DOHH2 (cell line): ENCODE data around the gene FKBP1A.
A peak's percentile ranks its signal among the peaks of the same experiment; 100 is the strongest.

Source experiments
- H3F3A ChIP-seq: fragments of 200-600 bp; sonication (generic), shearing (Covaris generic); 2 replicates; pipeline ENCODE4 v1.6.0; 2016; ENCODE audit warnings: antibody characterized with exemption, mild to moderate bottlenecking; ENCODE audit not compliant: control insufficient read depth, insufficient read depth
- H3K27ac ChIP-seq: fragments of 200-600 bp; sonication (generic); 2 replicates; pipeline ENCODE4 v1.5.1; 2014; ENCODE audit warnings: low read depth, mild to moderate bottlenecking, low read length, moderate library complexity
- H3K27me3 ChIP-seq: fragments of 200-600 bp; sonication (generic); 2 replicates; pipeline ENCODE4 v1.6.1; 2014; ENCODE audit warnings: mild to moderate bottlenecking, low read length, mixed read lengths; ENCODE audit not compliant: control insufficient read depth
- H3K36me3 ChIP-seq: fragments of 200-600 bp; sonication (generic); 2 replicates; pipeline ENCODE4 v1.6.1; 2014; ENCODE audit warnings: mild to moderate bottlenecking, low read length, moderate library complexity, mixed read lengths; ENCODE audit not compliant: control insufficient read depth
- H3K4me1 ChIP-seq: fragments of 200-600 bp; sonication (generic); 2 replicates; pipeline ENCODE4 v1.6.1; 2014; ENCODE audit warnings: mild to moderate bottlenecking, low read length, mixed read lengths; ENCODE audit not compliant: control insufficient read depth
- H3K4me2 ChIP-seq: fragments of 200-600 bp; sonication (generic); 2 replicates; pipeline ENCODE4 v1.6.0; 2014; ENCODE audit warnings: mild to moderate bottlenecking, low read length, moderate library complexity
- H3K4me3 ChIP-seq: fragments of 200-600 bp; sonication (generic); 2 replicates; pipeline ENCODE4 v1.5.1; 2014; ENCODE audit warnings: mild to moderate bottlenecking, low read length, mixed read lengths
- H3K79me2 ChIP-seq: fragments of 200-600 bp; sonication (generic); 2 replicates; pipeline ENCODE4 v1.6.1; 2014; ENCODE audit warnings: mild to moderate bottlenecking, low read length, mixed read lengths; ENCODE audit not compliant: control insufficient read depth
- H3K9me2 ChIP-seq: fragments of 200-600 bp; sonication (generic); replicated peaks from 2 replicates; pipeline ENCODE4 v1.6.1; 2014; ENCODE audit warnings: mild to moderate bottlenecking, low read length, mixed read lengths; ENCODE audit not compliant: control insufficient read depth
- H3K9me3 ChIP-seq: fragments of 200-600 bp; sonication (generic); 2 replicates; pipeline ENCODE4 v1.6.1; 2014; ENCODE audit warnings: antibody characterized with exemption, low read length, mixed read lengths; ENCODE audit not compliant: control insufficient read depth, insufficient read depth
- H4K20me1 ChIP-seq: fragments of 200-600 bp; sonication (generic); 2 replicates; pipeline ENCODE4 v1.6.0; 2014; ENCODE audit warnings: low read depth, mild to moderate bottlenecking, antibody characterized with exemption, low read length, moderate library complexity; ENCODE audit not compliant: control insufficient read depth, insufficient read depth
- CTCF ChIP-seq: fragments of 200-600 bp; sonication (generic); IDR thresholded peaks from one replicate; pipeline ENCODE4 v1.5.1; 2014; ENCODE audit warnings: antibody characterized with exemption, mild to moderate bottlenecking, low read depth, low read length; ENCODE audit not compliant: poor library complexity, severe bottlenecking
- EZH2phosphoT487 ChIP-seq: fragments of 200-600 bp; sonication (generic); IDR thresholded peaks from 2 replicates; pipeline ENCODE4 v1.6.1; 2017; ENCODE audit warnings: borderline replicate concordance, mild to moderate bottlenecking, antibody characterized with exemption, low read length, moderate library complexity, mixed read lengths

The FKBP1A gene

GRCh38 chr20:1392693-1393506 is at the start of gene FKBP1A:
Gene FKBP1A, minus strand, starts transcription at chr20:1393054. Its CDS starts 56 bp downstream, at chr20:1392998.
- H3K79me2 ChIP-seq = peaks cover 49% of the 10 kb centered on the region
- H3K9me2 ChIP-seq = no peaks in the 10 kb centered on the region
- H3K27me3 ChIP-seq = peaks cover 20% of the 10 kb centered on the region
- H4K20me1 ChIP-seq = peaks cover 34% of the 10 kb centered on the region
- peaks cover 2% of the 10 kb centered on the region; the same call in 1 of the 2 replicates for H3F3A ChIP-seq
- peak within 1 kb of the TSS; percentile 90 for H3K4me2 ChIP-seq
- peaks cover 60% of the 10 kb centered on the region for H3K4me1 ChIP-seq
- H3K27ac ChIP-seq = peak within 1 kb of the TSS; percentile 23; the same call in 1 of the 2 replicates
- TF ChIP-seq CTCF = no peak
- no peak for TF ChIP-seq EZH2phosphoT487
- no peaks in the 10 kb centered on the region for H3K9me3 ChIP-seq
- peaks cover 35% of the 10 kb centered on the region for H3K36me3 ChIP-seq
- H3K4me3 ChIP-seq = peak within 1 kb of the TSS; percentile 94

- H3K4me1 ChIP-seq = peaks cover 19% of the 10 kb centered on the region
- H3K9me2 ChIP-seq = no peaks in the 10 kb centered on the region
- H3K4me3 ChIP-seq = no peak overlapping the region
- no peak overlapping the region for H3K4me2 ChIP-seq
- no peaks in the 10 kb centered on the region for H4K20me1 ChIP-seq
- no peaks in the 10 kb centered on the region for H3K79me2 ChIP-seq
- H3K27me3 ChIP-seq = no peaks in the 10 kb centered on the region
- peaks cover 51% of the 10 kb centered on the region for H3K36me3 ChIP-seq
- TF ChIP-seq CTCF (no peak), EZH2phosphoT487 (no peak)
- no peaks in the 10 kb centered on the region for H3K9me3 ChIP-seq
- H3F3A ChIP-seq = no peaks in the 10 kb centered on the region
- H3K27ac ChIP-seq = no peak overlapping the region
Observed at GRCh38 chr20:1442304-1442703, 49.5 kb upstream of the FKBP1A start.

GRCh38 chr20:1441133-1441532 is 48.3 kb upstream of the FKBP1A start:
- TF ChIP-seq EZH2phosphoT487 (no peak), CTCF (no peak)
- Histone ChIP-seq H3K36me3 (peaks cover 39% of the 10 kb centered on the region), H4K20me1 (no peaks in the 10 kb centered on the region), H3K27me3 (no peaks in the 10 kb centered on the region), H3K9me3 (no peaks in the 10 kb centered on the region), H3K4me2 (no peak overlapping the region), H3K27ac (no peak overlapping the region), H3K4me1 (peaks cover 29% of the 10 kb centered on the region), H3K79me2 (no peaks in the 10 kb centered on the region), H3F3A (no peaks in the 10 kb centered on the region; the same call in 1 of the 2 replicates), H3K9me2 (no peaks in the 10 kb centered on the region), H3K4me3 (no peak overlapping the region)
